GM18519 (cell line): Measurements from ENCODE around the gene SOX21.

Experiments used
- ATAC-seq: cut with Tn5 transposase; IDR thresholded peaks from one replicate; pipeline ENCODE4 v1.9.1; 2021; ENCODE audit warnings: mild to moderate bottlenecking, moderate library complexity; ENCODE audit not compliant: unreplicated experiment, low FRiP score

Gene SOX21

DNA sequence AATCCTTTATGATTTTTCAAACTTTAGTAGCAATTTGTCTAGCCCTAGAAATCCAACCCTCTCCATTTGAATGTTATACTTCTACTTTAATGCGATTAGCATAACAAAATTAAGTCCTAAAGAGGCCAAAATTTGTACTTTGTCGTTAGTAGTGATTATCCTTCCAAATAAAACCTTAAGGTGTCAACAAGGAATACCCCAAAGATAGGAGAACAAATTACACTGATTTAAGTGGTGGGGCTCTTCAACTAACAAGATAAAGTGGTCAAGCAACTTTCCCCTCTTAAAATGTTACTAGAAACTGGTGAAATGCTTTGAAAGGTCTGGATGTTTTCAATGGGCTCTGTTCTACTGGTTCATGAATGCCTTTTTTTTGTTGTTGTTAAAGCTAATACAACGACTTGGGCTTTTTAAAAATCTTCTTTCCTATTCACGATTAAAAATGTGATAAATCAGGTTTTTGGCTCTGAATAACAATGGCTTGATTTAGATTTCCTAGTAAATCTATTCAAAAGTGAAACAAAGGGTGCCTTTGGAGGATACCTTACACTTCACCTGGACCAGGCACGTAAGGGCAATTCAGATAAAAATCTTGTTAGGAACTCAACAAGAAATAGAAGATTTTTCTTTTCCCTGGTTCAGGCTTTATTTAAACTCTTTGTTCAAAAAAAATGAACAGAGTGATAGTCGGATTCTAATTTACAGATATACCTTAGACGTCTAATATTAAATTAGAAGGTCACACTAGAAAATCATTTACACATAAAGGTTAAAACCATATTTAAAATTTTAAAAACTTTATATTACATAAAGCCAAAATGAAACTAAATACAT, 3.1 kb downstream of the SOX21 start:
- ATAC-seq = no peak

GRCh38 chr13:94708031-94708859, 4.1 kb downstream of the SOX21 start:
- no peak for ATAC-seq

DNA sequence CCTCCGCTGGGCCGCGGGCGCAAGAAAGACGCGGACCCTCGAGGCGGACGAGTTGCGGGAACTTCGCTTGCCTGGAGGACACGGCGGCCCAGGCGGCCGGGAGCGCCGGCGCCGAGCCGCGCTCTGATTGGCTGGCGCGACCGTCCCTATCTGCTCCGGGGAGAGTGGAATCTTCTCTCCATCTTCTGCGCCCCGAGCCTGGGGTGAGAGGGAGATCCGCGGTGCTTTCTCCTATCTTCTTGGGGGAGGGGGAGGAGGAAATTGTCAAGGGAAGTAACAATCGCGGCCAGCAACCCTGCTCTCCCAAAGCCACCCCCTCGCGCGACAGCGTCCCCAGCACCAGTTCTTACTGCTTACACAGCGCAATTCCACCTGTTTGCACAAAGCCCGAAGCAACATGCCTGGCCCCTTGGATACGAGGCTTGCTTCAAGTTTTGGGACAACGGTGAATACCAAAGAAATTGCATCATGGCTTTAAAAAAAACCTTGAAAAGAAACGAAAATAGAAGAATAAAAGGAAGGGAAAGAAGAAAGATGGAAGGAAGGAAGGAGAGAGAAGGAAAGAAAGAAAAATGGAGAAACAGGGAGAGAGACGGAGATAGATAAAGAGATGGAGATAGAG, 4.8 kb downstream of the SOX21 start:
- ATAC-seq = no peak

DNA sequence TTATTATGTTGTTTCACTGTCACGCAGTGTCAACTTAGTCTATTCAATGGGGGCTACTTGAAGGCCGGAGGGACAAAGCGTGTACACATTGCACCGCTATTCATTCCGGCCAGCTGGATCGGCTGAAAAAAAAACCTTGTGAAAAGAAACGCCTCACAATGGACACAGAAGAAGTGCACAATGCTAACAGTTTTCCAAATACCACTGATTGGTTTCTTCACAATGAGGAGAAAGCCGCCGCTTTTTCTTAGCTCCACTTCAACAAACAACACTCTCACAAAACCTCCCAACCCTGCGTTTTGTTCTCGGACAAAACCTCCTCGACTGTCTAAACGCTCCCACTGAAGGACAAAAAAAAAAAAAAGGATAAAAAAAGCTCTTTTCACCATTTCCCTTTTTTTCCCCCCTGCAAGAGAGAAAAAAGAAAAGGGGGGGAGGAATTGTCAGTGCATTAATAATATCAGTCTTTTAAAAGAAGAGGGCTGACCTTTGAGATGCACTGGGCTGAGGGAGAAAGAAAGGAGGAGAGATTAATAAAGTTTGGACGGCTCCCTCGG, 5.4 kb downstream of the SOX21 start:
- no peak for ATAC-seq

GRCh38 chr13:94706101-94706842, 6.1 kb downstream of the SOX21 start:
- ATAC-seq = no peak

GRCh38 chr13:94705081-94706030, 7.0 kb downstream of the SOX21 start:
- ATAC-seq = no peak

DNA sequence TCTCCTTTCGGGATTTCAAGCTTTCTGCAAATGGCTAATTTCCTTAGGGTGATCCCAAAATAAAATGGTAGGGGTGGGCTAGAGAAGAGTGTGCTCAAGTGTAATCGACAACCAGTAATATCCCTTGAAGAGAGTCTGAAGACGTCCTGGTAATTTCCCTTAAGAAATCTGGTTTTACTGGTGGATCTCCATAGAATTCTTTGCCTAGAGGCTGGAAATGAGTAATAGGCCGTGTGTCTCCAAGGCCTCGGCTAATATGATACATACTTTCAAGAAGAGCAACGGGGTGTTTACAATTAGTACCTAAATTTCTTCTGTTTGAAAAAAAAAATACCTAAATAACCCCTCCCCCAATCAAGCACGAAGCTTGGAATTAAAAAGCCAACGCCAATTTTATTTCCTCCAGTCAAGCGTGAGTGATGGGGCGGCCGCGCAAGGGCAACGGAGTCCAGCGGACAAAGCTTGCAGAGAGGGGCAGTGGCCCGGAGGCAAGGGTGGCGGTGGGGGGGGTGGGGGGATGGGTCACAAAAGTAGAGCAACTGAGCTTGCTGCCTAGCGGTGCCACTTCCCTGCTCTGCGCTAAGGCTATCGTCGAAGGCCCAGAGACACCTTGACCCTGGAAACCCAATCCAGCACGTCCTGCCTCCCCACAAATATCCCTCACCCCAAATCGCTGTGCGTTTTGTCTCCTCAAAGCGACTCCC, 7.8 kb downstream of the SOX21 start:
- no peak for ATAC-seq

DNA sequence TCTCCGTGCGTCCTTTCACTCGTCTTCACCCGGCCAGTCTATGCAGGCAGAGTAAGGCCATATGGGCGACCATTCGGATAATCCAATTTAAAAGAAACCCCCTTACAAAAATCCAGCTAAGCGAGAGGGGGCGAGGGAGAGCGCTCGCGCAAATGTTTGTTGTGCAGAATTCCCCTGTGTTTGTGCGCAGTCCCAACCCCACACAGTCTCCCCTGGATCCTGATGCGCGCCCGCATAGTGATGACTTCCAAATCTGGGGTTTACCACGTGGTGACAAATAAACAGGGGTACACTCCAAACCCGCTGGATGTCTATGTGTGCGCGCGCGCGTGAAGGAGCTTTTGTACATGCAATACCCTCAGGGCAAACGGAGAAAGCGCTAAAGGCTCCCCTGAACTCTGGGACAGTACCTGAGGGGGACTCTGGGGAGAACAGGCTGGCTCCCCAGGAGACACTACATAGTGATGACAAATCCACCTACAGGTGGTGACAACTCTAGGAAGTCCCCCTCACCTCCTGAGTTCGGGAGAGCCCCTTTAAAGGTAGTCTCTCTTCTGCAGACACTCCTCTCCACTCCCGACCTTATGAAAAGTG, 8.5 kb downstream of the SOX21 start:
- no peak for ATAC-seq

DNA sequence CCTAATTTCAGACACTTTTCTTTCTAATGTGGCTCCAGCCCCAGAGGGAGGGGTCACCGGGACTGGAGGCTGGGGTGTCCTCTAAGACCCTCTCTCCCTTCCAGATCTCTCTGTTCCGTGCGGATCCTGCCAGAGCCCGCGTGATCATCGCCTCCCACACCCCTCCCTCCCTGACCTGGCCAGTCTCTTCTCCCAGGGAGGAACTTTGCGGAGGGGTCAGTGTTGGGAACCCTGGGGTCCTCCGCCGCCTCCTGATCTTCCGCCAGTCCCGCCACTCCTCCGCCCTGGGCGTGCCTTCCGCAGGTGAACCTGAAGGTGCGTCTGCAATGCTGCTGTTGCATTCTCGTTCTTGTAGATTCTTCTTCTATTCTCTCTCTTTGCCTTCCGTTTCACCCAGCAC, 9.1 kb downstream of the SOX21 start:
- no peak for ATAC-seq

DNA sequence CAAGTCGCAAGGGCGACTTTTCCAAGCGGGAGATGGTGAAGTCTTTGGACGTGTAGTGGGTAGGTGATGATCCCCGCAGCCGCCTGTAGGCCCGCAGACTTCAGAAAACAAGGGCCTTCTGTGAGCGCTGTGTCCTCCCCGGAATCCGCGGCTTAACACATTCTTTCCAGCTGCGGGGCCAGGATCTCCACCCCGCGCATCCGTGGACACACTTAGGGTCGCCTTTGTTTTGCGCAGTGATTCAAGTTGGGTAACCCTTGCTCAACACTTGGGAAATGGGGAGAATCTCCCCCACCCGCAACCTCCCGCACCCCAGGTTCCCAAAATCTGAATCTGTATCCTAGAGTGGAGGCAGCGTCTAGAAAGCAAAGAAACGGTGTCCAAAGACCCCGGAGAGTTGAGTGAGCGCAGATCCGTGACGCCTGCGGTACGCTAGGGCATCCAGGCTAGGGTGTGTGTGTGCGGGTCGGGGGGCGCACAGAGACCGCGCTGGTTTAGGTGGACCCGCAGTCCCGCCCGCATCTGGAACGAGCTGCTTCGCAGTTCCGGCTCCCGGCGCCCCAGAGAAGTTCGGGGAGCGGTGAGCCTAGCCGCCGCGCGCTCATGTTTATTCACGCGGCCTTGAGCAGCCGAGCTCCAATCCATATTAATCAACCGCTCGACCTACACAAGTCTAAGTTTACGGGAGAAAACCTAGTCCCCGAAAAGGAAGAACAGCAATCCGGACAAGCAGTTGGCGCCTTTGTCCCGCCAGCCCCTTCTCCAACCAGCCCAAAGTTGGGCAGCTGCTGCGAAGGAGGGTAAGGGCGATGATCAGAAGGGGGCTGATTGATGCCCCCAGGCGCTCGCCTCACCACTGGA, 9.9 kb downstream of the SOX21 start:
- ATAC-seq = no peak

GRCh38 chr13:94701313-94702180, 10.8 kb downstream of the SOX21 start:
- ATAC-seq = no peak

DNA sequence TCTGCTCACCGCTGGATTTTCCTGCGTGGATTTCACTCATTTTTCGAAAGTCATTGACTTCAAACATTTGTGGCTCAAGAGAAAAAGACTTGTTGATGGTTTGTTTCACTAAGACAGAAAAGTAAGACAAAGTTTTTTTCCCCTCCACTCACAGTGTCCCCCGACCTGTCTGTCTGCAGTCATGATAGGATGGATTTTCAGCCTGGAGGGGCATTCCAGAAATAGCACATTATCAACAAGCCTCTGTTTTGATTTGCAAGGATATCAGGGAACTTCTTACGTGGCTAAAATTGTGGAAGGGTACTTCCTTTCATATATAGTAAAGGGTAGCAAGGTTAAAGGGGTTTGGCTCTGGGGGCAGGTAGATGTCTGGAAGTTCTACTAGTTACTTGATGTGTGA, 11.8 kb downstream of the SOX21 start:
- no peak for ATAC-seq

DNA sequence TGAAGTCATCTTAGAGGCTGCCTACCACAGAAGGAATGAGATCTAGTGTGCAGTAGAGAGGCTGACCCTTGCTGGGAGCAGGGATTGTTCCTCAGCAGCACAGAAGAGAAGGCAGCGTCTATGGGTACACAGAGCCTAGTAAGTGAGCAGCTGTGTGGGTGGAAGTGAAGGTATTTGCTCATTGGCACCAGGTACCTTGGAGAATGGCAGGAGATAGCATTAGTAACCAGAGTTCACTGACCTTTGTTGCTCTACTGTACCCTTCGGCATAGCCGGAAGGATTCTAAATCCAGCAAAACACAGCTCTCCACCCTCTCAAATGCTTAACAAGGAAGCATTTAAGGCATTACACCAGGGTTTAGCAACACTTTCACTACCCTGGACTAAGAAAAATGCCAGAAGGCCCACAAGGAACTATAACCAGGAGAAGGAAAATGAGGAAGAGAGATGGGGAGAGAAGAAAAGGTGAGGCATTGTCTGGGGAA, 12.3 kb downstream of the SOX21 start:
- ATAC-seq = no peak

DNA sequence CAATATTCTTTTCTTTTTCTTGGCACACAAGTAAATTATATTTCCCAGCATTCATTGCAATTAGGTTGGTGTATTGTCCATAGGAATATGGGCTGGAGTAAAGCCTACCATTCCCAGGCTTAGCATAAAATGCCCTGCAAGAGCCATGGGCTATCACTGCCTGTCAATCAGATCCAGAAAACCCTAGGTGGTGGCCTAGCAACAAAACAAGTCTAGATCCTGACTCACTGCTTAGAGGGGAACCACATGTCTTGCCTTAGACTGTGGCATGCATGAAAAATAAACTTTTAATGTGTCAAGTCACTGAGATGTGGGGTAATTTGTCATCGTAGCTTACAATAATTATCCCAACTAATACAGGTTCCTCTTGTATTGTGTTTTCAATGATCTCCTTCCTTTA, 16.2 kb downstream of the SOX21 start:
- no peak for ATAC-seq

GRCh38 chr13:94692030-94692429, 20.3 kb downstream of the SOX21 start:
- no peak for ATAC-seq

DNA sequence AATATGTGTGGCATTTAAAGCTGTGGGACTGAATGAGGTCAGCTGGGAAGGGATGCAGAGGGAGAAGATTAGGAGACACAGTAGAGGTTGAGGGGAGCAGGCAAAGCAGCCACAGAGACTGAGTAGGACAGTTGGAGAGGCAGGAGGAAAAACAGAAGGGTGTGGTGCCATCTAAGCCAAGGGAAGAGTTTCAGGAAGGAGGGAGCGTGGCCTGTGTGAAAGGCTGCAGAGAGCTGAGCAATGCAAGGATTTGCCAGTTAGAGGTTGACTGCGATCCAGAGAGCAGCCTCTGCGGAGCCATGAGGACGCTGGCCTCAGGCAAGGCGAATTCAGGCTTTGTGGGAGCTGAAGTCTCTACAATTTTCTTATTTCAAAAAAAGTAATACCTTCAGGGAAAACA, 28.9 kb downstream of the SOX21 start:
- ATAC-seq = no peak
